HG03439 (cell line): ENCODE data around the gene ORC3.
"Not testable (repeated sequence)": the region's sequence is repeated elsewhere in the genome, so short reads cannot be mapped to it uniquely, and the experiment has no call there.

Experiments
- ATAC-seq: cut with Tn5 transposase; IDR thresholded peaks from one replicate; pipeline ENCODE4 v1.9.1; 2021; ENCODE audit warnings: mild to moderate bottlenecking, moderate library complexity; ENCODE audit not compliant: unreplicated experiment

ORC3 gene

GRCh38 chr6:87658516-87658915 is 68.6 kb downstream of the ORC3 start:
- ATAC-seq, result no peak

- ATAC-seq, result no peak
These were observed 70.4 kb downstream of the ORC3 start for GRCh38 chr6:87660226-87660911.

GRCh38 chr6:87661016-87661415 is 71.1 kb downstream of the ORC3 start:
- no peak for ATAC-seq

DNA sequence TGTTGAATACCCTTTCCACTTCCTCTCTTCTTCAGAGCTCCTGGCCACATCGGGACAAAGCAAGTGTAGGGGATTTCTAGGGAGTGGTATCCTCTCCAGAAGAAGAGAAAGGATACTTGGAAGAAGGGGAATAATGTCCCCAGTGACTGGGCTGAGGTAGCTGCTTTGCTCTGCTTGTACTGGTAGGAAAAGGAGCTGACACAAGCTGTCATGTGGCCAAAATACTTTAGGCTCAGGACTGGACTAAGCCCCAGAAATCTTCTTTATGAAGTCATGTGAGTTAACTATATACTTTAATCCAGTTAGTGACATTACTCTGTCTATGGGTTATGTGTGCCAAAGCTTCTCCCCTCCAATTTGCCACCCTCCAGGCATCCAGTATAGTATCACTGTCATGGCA is 71.6 kb downstream of the ORC3 start:
- ATAC-seq, result no peak

DNA sequence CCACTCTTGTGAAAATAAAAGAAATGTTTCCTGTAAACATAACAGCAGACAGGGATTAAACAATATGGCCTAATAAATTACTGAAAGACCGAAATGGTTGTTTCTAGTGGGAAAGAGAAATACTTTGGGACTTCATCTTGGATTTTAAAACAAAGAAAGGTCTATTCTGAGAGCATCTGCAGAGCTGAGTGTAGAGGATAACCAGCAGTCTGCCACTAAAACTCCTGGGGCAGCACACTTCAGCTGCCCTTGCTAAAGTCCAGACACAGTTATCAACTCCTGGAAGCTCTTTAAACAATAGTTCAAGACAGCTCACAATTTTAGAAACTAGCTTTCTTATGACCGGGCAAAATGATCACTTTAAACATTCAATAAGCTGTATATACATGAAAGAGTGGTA is 73.5 kb downstream of the ORC3 start:
- no peak for ATAC-seq

GRCh38 chr6:87664921-87665485 is 75.1 kb downstream of the ORC3 start:
- ATAC-seq, result no peak

DNA sequence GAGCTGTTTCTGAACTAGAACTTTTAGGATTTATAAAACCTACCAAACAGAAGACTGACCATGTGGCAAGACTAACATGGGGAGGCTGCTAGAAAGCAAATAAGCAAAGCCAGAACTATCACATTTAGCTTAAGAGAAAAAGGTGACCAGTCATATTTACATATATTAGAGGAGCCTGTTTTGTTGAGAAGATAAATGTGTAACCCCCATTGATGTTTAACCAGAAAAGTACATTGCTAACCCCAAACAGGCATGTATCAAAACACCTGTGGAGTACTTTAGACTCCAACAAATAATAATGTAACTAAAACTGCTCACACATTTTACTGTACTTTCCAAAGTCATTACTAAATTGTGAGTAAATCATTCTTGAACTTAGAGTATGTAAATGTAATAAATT is 77.1 kb downstream of the ORC3 start:
- ATAC-seq, result no peak

- ATAC-seq, result no peak
These were observed 78.1 kb downstream of the ORC3 start for GRCh38 chr6:87668013-87668412.

DNA sequence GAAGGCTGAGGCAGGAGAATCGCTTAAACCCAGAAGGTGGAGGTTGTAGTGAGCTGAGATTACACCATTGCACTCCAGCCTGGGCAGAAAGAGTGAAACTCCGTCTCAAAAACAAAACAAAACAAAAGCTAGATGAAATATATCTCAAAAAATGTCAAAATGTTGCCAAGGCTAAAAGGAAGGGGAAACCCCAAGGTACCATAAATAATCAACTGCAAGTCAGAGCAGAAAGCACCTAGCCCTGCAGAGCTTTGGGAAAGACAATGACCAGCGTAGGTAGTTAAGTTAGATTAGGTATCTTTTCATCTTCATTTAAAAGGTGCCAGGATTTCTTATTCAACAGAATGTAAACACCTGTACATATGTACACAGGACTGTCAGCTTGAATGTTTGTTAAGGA is 79.1 kb downstream of the ORC3 start:
- ATAC-seq, result peak; percentile 66

DNA sequence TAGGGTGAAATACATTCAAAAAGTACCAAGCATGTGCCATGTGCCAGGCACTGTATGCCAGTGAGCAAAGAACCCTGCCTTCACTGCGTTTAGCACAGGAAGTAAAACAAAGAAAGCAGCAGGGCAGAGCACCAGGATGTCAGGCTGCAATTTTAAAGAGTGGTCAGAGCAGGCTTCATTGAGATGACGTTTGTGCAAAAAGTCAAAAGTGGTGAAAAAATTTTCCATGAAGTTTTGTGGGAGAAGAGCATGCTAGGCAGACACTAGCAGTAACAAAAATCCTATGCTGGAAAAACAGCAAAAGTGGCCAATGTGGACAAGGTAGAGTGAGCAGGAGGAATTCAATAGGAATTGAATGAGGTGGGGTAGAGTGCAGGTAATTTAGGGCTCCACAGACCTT is 80.8 kb downstream of the ORC3 start:
- ATAC-seq, result no peak

DNA sequence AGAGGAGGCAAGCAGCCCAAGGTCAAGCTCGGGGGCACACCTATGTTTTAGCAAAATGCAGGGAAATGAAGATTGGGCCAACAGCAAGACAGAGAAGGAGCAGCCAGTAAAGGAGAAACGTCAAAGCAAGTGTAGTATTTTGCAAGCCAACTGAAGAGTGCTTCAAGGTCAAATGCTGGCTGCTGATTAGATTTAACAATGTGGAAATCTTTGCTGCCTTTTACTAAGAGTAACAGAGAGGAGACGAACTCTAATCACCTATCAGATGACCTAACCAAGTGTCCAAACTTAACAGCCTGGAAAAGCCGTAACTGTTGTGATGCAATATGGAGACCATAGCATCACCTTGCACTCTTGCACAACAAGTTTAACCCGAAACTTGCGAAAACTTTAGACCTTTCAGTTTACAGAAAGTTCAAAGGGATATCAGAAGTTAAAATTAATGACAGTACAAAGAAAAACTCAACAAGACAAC is 81.7 kb downstream of the ORC3 start:
- ATAC-seq, result no peak

DNA sequence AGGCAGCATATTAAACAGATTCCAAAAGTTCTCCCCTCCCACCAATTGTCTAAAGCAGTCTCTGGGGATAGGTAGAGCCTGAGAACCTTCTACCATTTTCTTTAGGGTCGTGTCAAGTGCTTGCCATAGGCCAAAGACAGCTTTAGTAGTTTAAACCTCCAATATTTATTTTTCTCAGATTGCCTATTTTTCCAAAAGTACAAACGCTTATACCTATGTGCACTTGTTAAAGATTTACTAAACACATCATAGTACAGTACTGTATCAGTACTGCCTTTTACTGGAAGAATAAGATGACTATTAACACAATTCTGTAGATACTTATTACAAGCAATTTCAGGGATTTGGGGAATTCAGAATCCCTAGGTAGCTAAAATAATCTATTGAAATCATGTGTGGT is 82.7 kb downstream of the ORC3 start:
- ATAC-seq, result no peak

DNA sequence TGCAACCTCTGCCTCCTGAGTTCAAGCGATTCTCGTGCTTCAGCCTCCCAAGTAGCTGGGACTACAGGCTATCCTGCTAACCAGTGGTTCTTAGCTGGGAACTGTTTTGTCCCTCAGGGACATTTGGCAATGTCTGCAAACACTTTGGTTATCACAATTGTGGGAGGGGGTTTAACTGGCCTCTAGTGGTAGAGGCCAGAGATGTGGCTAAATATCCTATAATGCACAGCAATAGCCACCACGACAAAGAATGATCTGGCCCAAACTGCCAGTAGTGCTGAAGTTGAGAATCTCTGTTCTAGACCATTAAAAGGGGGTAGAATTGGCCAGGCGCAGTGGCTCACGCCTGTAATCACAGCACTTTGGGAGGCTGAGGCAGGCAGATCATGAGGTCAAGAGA is 83.3 kb downstream of the ORC3 start:
- no peak for ATAC-seq

- no peak for ATAC-seq
These were observed 84.4 kb downstream of the ORC3 start for GRCh38 chr6:87674290-87674689.

DNA sequence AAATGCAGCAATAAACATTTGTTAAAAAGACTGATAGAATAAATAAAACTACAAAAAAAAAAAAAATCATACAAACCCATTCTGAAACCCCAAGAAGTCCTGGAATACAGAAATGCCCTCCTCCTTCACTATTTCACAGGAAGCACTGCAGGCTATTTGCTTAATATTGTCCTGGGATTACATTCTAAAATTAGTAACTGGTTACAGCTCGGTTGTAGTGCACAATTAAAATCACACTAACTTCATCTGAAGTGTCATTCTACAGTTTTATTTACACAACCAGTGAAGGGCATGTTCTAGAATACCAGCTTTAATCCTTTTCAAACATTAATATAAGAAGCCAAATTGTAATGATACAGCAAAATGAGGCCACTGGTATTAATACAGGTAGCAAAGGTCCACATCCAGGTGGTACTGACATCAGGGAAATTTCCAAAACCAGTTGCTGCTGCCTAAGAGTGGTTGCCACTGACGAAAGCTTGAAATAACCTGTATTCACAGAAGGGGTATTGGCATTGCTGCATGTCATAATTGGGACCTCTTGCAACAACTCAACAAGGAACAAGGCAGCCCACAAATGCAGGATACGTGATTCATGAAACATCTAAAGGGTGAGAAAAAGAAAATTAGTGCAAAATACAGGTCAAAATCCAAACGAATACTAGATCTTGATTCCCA is 85.2 kb downstream of the ORC3 start:
- no peak for ATAC-seq

DNA sequence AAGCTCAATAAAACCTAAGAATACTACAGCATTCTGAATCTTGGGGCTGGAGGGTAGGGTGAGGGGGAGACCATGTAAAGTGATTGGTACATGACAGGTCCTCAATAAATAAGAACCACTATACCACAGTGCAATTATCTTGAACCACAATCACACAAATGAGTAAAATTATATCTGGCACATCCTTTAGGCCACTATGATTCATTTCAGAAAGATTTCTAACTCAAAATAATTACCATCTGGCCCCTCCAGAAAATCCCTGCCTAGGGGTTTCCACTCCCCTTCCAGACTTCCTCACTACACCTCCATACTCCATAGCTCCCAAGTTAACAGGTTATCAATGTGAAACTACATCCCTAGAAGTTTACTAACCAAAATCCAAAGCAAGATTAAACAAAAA is 92.4 kb downstream of the ORC3 start:
- no peak for ATAC-seq

DNA sequence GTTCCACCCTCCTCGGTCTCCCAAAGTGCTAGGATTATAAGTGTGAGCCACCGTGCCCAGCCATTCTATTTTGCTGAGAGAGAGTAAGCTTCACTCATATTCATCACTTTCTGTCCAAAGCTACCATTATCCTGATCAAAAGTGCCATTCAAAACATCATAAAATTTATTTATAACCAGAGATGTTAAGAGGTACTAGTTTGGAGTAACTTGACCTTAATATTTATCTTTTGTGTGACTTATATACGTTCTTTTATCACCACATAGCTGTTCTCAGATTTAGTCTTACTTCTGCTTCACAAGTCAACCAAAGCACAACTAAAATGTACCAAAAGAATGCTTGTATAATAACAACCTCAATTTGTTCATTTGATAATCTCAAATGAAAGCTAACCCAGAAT is 94.0 kb downstream of the ORC3 start:
- ATAC-seq, result no peak

DNA sequence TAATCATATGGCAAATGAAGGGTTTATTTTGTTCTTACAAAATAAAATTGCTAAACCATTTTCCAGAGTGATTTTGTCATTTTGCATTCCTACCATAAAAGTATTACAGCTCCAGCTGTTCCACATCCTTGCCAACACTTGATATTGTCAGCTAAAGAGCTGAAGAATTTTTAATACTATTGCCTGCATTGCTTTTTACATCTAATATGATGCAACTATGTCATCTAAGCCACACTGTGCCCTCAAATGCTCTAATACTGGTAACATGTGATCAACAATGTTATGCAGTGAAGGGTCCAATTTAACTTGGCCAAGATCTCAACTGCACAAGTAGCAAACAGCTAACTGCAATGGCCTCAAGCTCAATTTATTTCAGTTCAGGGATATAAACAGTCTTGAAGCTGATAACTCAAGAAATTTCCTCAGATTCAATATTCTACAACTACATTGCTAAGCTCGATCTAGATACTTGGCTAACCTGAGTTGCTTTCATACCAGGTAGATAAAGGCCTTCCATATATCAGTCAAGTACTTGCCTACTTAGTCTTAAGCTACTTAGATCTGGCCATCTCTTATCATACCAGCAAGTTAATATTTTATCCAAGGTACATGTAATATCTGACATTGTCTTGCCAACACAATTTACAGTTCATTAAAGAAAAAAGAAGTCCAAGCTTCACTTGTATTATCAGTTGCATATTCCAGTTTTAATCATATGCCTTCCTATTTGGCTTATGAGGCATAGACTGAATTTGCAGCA is 95.1 kb downstream of the ORC3 start:
- no peak for ATAC-seq

DNA sequence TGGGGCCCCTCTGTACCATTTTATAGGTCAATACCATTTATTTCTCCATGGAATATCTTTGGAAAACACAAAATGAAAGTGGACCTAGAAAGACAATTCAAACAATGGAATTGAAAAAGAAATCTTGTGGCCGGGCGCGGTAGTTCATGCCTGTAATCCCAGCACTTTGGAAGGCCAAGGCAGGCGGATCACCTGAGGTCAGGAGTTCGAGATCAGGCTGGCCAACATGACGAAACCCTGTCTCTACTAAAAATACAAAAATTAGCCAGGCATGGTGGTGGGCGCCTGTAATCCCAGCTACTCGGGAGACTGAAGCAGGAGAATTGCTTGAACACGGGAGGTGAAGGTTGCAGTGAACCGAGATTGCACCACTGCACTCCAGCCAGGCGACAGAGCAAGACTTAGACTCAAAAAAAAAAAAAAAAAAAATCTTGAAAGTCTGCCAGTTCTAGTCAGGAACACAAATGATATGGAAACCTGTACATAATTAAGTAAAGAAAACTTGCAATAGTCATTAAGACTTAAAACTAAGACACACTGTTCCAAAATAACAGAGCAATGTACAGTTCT is 96.8 kb downstream of the ORC3 start:
- ATAC-seq, result not testable (repeated sequence)

DNA sequence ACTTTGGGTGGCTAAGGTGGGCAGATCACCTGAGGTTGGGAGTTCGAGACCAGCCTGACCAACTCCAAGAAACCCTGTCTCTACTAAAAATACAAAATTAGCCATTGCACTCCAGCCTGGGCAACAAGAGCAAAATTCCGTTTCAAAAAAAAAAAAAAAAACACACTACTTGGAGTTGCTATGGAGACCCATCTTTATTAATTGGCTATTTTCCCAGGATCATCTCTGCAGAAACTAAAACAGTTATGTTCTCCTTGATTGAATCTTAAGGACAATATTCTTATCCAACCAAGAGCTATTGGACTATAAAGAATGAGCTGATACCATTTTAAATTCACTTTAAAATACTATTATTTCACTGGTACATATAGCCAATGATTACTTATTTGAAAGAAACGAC is 97.4 kb downstream of the ORC3 start:
- no peak for ATAC-seq

- ATAC-seq, result not testable (repeated sequence)
These were observed 98.0 kb downstream of the ORC3 start for GRCh38 chr6:87687893-87688292.
